HL-60 (cell line): ENCODE measurements around the gene FNDC10.

Experiments used
- DNase-seq, 2 experiments: peaks; one replicate each; pipeline ENCODE4 v3.0.0-alpha.2; 2010 to 2020; ENCODE audit warnings: low read depth in 1 of 2, low spot score in 1 of 2
- H3K27ac ChIP-seq: fragments of 250-450 bp; sonication (Bioruptor Pico); replicated peaks from 2 replicates; pipeline ENCODE4 v1.5.1; 2020; ENCODE audit warnings: mild to moderate bottlenecking, moderate library complexity
- H3K27me3 ChIP-seq: fragments of 250-450 bp; sonication (Bioruptor Pico); 2 replicates; pipeline ENCODE4 v1.5.1; 2021; ENCODE audit warnings: mild to moderate bottlenecking, moderate library complexity; ENCODE audit not compliant: insufficient read depth, poor library complexity, severe bottlenecking
- H3K4me3 ChIP-seq: replicated peaks from 2 replicates; pipeline ENCODE4 v1.5.1; 2011; ENCODE audit warnings: mild to moderate bottlenecking, control low read depth, low read length; ENCODE audit not compliant: insufficient read depth
- GABPA ChIP-seq: IDR thresholded peaks from 2 replicates; pipeline ENCODE4 v1.6.1; 2012; ENCODE audit warnings: low read depth
- POLR2AphosphoS5 ChIP-seq: IDR thresholded peaks from 2 replicates; pipeline ENCODE4 v1.6.1; 2012; ENCODE audit warnings: low read depth
- SPI1 ChIP-seq: IDR thresholded peaks from 2 replicates; pipeline ENCODE4 v1.6.1; 2012; ENCODE audit warnings: low read depth, mild to moderate bottlenecking, borderline replicate concordance
- TF ChIP-seq, protein P1 (sequence below): IDR thresholded peaks from one replicate; pipeline ENCODE4 v1.5.1; 2011; ENCODE audit warnings: low read length, control low read depth, inconsistent platforms; ENCODE audit not compliant: insufficient read depth
- TF ChIP-seq, protein P2 (sequence below): IDR thresholded peaks from 2 replicates; pipeline ENCODE4 v1.6.1; 2012; ENCODE audit warnings: low read depth; ENCODE audit not compliant: insufficient replicate concordance

FNDC10 gene

DNA sequence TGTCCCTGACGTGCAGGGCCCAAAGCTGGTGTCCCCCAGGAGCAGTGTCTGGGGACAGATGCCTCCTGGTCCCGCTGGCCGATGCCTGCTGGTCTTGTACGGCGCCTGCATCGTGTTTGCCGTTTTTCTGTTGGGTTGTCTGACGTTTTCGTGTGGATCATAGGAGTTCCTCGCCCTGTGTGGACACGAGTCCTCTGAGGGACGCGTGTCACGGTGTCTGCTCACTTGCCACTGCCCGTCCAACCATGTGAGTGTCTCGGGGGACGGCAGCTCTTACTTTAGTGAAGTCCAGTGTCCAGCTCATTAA lies 22.8 kb upstream of the FNDC10 start:
- Histone ChIP-seq H3K27ac (no peak overlapping the region), H3K4me3 (no peak overlapping the region), H3K27me3 (no peaks in the 10 kb centered on the region)
- no peak for DNase-seq
- TF ChIP-seq GABPA (no peak), POLR2AphosphoS5 (no peak), SPI1 (no peak)
- TF ChIP-seq, protein P1, sequence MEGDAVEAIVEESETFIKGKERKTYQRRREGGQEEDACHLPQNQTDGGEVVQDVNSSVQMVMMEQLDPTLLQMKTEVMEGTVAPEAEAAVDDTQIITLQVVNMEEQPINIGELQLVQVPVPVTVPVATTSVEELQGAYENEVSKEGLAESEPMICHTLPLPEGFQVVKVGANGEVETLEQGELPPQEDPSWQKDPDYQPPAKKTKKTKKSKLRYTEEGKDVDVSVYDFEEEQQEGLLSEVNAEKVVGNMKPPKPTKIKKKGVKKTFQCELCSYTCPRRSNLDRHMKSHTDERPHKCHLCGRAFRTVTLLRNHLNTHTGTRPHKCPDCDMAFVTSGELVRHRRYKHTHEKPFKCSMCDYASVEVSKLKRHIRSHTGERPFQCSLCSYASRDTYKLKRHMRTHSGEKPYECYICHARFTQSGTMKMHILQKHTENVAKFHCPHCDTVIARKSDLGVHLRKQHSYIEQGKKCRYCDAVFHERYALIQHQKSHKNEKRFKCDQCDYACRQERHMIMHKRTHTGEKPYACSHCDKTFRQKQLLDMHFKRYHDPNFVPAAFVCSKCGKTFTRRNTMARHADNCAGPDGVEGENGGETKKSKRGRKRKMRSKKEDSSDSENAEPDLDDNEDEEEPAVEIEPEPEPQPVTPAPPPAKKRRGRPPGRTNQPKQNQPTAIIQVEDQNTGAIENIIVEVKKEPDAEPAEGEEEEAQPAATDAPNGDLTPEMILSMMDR = no peak
- TF ChIP-seq, protein P2, sequence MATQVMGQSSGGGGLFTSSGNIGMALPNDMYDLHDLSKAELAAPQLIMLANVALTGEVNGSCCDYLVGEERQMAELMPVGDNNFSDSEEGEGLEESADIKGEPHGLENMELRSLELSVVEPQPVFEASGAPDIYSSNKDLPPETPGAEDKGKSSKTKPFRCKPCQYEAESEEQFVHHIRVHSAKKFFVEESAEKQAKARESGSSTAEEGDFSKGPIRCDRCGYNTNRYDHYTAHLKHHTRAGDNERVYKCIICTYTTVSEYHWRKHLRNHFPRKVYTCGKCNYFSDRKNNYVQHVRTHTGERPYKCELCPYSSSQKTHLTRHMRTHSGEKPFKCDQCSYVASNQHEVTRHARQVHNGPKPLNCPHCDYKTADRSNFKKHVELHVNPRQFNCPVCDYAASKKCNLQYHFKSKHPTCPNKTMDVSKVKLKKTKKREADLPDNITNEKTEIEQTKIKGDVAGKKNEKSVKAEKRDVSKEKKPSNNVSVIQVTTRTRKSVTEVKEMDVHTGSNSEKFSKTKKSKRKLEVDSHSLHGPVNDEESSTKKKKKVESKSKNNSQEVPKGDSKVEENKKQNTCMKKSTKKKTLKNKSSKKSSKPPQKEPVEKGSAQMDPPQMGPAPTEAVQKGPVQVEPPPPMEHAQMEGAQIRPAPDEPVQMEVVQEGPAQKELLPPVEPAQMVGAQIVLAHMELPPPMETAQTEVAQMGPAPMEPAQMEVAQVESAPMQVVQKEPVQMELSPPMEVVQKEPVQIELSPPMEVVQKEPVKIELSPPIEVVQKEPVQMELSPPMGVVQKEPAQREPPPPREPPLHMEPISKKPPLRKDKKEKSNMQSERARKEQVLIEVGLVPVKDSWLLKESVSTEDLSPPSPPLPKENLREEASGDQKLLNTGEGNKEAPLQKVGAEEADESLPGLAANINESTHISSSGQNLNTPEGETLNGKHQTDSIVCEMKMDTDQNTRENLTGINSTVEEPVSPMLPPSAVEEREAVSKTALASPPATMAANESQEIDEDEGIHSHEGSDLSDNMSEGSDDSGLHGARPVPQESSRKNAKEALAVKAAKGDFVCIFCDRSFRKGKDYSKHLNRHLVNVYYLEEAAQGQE = no peak

DNA sequence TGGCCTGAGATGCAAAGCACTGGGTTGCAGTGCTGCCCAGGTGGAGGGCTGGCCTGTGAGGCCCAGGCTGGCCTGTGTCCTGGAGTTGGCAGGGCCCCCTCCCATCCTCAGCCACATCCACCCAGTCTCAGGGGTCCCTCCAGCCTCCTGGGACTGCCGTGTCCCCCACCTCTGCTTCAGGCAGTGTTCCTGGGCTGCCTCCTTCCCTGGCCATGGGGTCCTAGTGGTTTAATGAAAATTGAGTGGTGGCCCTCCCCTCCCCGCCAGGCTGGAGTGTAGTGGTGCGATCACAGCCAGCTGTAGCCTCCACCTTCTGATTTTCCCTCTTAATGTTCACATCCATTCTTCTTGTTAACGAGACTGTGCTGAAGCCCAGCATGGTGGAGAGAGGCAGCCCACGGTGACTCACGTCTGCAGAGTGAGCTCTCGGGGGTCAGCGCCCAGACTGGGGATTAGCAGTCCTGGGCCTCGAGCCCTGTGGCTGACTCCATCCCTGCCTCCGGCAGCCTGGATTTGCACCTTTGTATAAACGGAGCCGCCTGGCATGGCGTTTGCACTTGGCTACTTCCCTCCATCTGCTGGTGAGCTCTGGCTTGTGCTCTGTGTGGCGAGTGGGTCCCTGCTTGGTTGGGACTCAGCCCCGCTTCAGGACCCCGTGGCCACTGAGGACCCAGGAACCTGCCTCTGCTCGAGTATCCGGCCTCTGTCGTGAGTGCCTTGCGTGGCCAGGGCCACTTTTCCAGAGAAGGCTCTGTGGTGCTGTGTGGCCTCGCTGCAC lies 22.3 kb upstream of the FNDC10 start:
- no peak overlapping the region for H3K27ac ChIP-seq
- H3K4me3 ChIP-seq = no peak overlapping the region
- TF ChIP-seq POLR2AphosphoS5 = no peak
- TF ChIP-seq GABPA = no peak
- TF ChIP-seq, protein P2 = no peak
- TF ChIP-seq, protein P1 = no peak
- DNase-seq = no peak
- no peaks in the 10 kb centered on the region for H3K27me3 ChIP-seq

DNA sequence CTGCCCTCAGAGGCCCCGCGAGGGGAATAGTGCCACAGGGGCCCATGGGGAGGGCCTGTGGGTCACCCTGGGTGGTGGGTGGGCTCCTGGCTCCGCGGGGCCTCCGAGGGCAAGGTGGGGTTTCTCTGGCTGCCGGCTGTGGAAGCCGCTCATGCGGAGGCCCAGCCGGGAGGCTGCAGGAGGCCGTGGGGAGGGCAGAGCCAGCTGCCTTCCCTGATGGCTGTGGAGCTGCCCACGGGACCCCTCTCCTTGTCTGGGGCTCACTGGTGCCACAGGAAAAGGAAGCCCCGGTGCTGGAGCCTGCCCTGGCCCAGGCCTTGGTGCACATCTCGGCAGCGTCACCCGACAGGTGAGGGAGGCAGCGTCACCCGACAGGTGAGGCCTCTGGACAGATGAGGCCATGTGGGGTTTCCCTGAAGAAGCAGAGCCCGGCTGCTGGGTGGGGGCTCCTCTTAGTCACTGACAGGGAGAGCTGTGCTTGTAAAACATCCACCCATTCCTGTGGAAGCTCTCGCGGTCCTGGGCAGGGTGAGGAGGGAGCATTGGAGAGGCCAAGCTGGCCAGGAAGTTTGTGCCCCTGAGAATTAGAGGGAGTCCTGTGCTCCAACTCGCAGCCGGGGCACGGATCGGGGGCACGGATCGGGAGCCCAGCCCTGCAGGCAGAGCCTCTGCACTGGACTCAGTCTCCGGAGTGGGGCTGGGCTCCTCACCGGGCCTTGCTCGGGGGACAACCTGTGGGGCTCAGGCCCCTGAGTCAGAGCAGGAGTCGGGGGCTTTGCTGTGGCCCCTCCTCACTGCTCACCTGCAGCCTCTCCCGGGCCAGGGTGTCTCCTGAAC lies 21.5 kb upstream of the FNDC10 start:
- no peak overlapping the region for H3K4me3 ChIP-seq
- TF ChIP-seq SPI1 (no peak), GABPA (no peak), POLR2AphosphoS5 (no peak)
- TF ChIP-seq, protein P2 = no peak
- TF ChIP-seq, protein P1 = no peak
- no peak overlapping the region for H3K27ac ChIP-seq
- DNase-seq = no peak
- no peaks in the 10 kb centered on the region for H3K27me3 ChIP-seq
